ENCODE data around the gene MPND.
A peak's percentile ranks its signal among the peaks of the same experiment; 100 is the strongest.

MPND gene

DNA sequence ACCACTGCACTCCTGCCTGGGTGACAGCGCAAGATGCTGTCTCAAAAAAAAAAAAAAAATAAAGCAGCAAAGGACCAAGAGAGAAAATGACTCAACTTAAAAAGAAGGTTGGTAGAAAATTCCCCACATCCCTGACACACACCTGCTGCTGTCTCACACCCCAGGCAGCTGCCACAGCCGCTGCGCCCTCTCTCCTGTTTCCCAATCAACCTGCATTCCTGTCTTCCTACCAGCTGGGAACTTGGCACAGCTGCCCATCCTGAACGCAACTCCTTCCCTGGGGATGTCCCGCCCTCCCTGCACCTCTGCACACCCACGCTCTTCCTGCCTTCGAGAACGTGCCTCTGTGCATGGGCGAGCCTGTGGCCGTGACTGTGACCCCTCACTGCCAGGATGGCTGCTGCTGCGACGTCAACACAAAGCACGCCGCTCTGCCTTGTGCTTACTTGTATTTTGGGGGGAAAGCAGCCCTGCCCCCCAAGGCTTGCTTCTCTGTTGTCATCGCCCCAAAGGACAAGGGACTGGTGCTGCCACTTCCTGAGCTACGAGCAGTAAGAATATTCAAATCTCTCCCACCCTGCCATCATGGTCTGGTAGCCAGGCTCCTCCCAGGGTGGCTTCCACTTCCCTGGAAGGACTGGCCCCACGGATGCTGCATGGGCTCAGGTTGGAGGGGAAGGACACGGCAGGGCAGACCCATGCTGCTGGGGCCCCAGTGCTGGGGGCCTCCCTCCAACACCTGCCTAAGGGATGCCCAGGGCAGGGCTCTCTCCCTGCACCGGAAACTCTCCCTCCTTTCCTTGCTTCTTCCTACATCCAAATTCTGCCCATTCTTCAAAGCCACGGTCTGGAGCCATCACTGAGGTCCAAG is 36.3 kb downstream of the MPND start:
- DNase-seq (ENCODE audit: low read depth) = peak; percentile 48

DNA sequence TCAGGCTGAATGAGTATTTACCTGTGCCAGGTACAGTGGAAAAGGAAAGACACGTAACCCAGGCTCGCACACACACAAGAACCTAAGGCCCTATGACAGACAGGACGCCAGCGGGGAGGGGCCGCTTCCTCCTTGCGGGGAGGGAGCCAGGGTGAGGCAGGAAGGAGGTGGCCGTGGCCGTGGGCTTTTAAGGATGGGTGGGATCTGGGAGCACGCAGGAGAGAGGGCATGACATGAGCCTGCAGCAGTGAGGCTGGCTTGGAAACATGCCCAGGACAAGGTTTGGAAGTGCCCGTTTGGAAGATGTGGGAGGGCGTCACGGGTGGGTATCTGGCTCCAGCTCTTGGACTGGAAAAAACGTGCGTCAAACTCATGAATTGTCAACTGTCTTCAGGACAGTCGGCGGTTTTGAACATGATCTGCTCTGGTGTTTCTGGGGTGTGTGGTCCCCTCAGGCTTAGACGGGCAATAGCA is 36.9 kb downstream of the MPND start:
- no peak for DNase-seq (ENCODE audit: low read depth)

DNA sequence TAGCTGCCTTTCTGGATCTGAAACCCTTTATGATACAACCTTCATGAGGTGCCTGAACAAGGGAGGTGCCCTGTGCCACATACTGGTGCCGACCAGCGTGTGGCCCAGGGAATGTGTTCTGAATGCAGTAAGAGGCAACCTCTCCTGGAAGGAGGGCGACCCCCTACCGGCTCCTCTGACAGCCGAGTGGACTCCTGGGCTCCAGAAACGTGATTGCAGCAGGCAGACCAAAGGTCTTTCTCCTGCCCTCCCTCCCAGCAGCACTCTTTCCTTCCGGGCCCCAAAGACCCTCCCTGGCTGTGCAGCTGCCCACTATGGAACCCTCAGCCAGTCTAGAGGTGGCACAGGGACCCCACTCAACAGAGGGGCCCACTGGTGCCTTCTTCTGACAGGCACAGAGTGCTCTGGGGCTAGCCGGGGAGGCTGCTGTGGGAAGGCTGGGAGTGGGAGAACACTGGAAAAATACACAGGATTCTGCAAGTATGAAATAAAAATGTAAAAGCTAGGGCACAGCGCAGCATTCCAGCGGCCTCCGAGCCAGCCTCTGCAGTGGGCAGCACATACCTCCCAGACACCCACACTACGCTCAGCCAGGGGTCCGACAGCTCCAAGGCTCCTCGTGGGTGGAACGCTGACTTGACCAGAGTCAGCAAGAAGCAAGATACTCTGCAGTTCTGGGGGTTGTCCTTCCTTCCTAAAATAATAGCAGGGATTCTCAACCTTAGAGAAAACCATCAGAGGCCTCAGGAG is 42.1 kb downstream of the MPND start:
- DNase-seq (ENCODE audit: low read depth) = no peak

GRCh38 chr19:4386041-4386782 is 42.9 kb downstream of the MPND start:
- DNase-seq (ENCODE audit: low read depth) = no peak

GRCh38 chr19:4388337-4389063 is 45.1 kb downstream of the MPND start:
- DNase-seq (ENCODE audit: low read depth) = no peak

- no peak for DNase-seq (ENCODE audit: low read depth)
Observed at GRCh38 chr19:4389064-4389375, 45.7 kb downstream of the MPND start.

DNA sequence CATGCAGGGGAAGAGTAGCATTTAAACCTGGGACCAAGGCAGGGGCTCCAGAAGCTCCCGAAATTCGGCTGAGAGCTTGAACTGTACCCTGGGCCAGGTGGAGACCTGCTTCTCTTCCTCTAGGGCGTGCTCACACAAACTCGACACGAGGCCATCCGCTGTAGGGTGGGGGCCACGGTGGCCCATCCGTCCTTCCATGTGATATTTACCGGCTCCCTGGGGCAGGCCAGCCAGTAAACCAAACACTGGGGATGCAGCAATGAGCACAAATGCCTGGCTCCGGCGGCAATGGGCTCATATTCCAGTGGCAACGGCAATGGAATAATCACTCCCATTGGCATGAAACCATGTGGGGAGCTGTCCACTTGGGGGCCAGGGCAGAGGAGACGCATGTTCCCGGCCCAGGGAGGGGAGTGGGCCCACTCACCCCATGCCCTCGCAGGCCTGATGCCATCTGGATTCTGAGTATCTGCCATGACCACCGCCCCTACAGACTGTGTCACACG is 46.2 kb downstream of the MPND start:
- no peak for DNase-seq (ENCODE audit: low read depth)

GRCh38 chr19:4390017-4390566 is 46.7 kb downstream of the MPND start:
- peak; percentile 74 for DNase-seq (ENCODE audit: low read depth)

DNA sequence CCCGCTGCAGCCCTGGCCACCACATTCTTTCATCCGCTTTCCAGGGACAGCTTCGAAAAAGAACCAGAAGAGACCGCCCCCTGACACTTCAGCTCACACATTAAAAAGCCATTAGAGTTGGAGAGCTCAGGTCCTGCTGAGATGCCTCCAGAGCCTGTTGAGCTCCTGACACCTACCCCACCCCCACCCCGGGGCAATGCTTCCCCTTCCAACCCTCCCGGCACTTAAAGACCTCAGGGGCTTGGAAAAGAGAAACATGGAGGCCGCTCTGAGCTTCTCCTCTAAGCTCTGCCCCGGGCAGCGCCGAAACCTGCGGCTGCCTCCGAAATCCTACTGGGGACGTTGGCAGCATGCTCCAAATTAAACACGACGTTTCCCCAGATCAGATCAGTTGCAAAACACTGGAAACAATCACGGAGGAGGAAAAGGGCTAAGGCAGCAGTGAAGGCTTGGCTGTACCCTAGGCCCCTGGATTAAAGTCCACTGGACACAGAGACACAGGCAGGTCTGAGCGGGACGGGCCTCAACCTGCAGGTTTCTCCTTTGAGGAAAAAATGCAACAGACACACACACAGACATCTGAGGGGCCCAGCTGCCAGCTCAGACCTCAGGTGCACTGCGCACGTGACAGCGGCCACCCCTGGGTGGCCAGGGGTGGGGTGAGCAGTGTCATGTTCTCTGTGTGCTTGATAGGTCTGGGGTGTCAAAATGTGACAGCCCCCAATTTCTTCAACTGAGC is 47.4 kb downstream of the MPND start:
- DNase-seq (ENCODE audit: low read depth) = peak; percentile 31

GRCh38 chr19:4391306-4391693 is 47.9 kb downstream of the MPND start:
- DNase-seq (ENCODE audit: low read depth) = peak; percentile 64

DNA sequence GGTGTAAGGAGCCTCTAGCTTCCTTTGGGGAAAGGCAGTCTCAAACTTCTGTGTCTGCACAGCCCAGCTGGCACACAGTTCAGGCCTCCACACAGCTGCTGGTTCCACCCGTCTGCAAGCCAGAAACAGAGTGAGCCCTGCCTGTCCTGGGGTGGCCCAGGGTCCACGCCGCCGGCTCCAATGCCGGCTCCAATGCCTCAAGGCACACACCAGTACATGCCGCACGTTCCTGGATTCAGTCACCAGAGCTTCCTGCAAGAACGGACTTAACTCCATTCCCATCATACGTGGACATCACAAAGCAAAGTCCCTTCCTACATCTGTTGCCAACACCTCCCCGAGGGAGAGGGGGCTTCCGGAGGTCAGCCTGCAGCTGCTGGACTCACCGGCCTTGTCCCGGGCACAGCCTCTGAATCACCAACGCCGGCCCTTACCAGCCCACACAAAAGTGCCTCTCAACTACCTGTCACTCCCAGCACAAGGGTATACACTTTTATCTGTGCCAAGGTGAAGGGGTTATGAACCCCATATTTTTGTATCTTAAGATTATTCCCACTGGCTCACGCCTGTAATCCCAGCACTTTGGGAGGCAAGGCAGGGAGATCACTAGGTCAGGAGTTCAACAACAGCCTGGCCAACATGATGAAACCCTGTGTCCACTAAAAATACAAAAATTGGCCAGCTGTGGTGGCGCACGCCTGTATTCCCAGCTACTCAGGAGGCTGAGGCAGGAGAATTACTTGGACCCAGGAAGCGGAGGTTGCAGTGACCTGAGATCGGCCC is 48.5 kb downstream of the MPND start:
- DNase-seq (ENCODE audit: low read depth) = peak; percentile 82

- DNase-seq (ENCODE audit: low read depth) = no peak
Observed at GRCh38 chr19:4393947-4394590, 50.7 kb downstream of the MPND start.

DNA sequence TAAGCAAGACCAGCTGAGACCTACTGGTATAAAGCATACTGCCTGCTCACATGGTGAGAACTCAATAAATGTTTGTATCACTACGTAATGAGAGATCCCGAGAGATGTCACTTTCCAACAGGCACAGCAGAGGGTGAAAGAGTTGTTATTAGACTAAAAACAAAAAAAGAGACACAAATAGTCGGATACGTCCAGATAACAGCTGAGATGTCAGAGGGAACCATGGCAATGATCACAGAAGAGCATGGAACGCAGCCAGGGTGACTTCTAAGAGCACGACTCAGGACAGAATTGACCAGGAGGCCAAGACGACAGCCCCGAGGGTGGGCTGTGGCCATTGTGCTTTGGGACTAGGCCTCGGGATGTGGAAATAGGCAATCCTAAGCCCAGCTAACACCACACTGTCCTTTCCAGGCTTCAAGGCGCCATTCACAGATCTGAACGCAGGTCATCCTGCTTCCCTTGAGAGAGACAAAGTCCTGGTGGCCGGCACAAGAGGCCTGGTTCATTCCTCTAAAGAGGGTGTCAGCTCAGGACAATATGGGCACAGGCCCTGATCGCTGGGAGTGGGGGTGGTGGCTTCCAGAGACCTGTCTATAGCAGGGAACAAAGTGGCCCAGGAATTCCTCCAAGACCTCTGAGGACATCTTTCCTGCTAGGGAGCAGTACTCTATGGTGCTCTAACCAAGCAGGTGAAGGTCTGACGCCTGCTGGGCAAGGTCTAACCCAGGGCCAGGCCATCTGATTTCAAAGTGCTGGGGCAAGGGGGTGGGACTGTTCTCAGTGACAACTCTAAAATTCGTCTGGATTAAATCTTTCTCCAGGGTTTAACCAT is 53.8 kb downstream of the MPND start:
- no peak for DNase-seq (ENCODE audit: low read depth)

- no peak for DNase-seq (ENCODE audit: low read depth)
Observed at GRCh38 chr19:4399812-4400134, 56.4 kb downstream of the MPND start.

DNA sequence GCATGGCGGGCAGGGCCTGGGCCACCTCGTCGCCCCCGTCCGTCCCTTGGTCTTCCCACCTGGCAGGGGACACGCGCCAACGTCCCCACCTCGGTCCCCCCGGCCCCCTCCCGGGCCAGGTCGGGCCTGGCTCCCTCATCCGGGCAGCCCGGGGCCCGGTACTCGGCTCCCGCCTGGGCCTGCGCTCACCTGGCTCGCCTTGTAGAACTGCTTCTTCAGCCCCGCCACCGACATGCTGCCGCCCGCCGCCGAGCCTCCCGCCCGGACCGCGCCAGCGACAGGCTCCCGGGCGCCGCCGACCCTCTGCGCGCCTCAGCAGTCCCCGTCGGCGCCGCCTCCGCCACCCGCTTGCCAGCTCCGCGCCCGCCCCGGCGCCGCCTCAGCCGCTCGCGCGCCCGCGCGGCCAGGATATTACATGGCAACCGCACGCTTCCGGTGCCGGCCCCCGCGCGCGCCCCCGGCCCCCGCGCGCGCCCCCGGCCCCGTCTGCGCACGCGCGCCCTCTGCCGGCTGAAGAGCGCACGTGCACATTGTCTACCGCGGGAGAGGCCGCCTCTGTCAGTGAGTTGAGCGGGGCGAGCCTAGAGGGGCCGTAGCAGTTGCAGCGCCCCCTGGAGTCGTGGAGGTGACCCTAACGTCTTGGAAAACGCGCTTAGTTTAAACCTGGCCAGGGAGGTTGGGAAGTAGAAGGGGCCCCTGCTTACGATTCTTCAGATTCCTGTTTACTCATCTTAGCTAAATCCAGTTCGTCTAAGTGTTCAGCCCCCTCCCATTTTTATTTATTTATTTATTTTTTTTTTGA is 57.0 kb downstream of the MPND start, which contains the start of gene SH3GL1:
SH3GL1 (minus strand) TSS at position 413 of the 802 bp plus-strand sequence; CDS start at position 234, 179 bp downstream.
- DNase-seq (ENCODE audit: low read depth) = peak; percentile 86

- no peak for DNase-seq (ENCODE audit: low read depth)
Observed at GRCh38 chr19:4401769-4402170, 58.4 kb downstream of the MPND start.

DNA sequence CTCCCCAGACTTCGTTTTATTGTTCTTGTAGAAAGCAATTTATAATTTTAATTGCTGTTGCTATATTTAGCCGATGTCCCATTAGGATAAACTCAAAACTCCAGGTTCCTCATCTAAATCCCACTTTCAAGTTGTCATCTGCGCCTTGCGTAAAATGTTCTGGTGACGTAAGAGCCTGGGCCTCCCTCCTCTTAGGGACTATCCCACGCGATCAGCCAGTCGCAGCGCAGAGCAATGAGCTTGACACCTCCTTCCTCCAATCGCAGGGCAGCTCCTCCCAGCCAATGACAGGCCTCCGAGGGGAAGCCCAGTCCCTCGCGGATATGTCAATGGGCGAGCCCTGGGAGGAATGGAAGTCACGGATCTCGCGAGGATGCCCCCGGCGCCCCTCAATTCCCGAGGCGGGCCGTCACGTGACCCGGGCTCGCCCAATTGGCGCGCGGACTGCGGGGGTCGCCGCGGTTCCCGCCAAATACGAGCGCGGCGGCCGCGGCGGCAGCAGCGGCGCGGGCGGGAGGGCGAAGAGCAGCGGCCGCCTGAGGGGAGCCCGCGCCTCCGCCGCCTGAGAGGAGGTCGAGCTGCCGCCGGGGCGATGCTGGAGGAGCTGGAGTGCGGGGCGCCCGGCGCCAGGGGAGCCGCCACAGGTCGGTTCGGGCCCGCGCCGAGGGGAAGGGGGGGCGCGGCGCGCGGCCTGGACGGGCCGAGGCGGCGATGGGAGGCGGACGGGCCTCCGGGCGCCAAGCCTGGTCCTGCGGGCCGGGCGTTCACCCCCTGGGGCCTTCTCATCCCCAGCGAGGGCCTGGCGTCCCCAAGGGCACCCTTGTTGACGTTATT is 59.0 kb downstream of the MPND start, which contains the start of gene CHAF1A:
CHAF1A (plus strand) TSS at position 470 of the 834 bp plus-strand sequence; CDS start at position 593, 123 bp downstream.
- peak; percentile 100 for DNase-seq (ENCODE audit: low read depth)

Measured in iris pigment epithelial cell (primary cell).